GM20000 (cell line): ENCODE measurements around the gene VWA3B.
"Not testable (repeated sequence)": the region's sequence is repeated elsewhere in the genome, so short reads cannot be mapped to it uniquely, and the experiment has no call there.

Experiments
- DNase-seq: peaks from one replicate; pipeline ENCODE4 v3.0.0; 2012; ENCODE audit warnings: low spot score
- TF ChIP-seq, protein P1 (sequence below): IDR thresholded peaks from 2 replicates; pipeline ENCODE4 v1.5.1; 2012; ENCODE audit warnings: mild to moderate bottlenecking, control low read depth; ENCODE audit errors: extremely low read depth, missing control alignments

Gene VWA3B

GRCh38 chr2:98299211-98299905 is 212.4 kb downstream of the VWA3B start:
- DNase-seq, result no peak

GRCh38 chr2:98300141-98300874 is 213.3 kb downstream of the VWA3B start:
- DNase-seq, result no peak
- TF ChIP-seq, protein P1, sequence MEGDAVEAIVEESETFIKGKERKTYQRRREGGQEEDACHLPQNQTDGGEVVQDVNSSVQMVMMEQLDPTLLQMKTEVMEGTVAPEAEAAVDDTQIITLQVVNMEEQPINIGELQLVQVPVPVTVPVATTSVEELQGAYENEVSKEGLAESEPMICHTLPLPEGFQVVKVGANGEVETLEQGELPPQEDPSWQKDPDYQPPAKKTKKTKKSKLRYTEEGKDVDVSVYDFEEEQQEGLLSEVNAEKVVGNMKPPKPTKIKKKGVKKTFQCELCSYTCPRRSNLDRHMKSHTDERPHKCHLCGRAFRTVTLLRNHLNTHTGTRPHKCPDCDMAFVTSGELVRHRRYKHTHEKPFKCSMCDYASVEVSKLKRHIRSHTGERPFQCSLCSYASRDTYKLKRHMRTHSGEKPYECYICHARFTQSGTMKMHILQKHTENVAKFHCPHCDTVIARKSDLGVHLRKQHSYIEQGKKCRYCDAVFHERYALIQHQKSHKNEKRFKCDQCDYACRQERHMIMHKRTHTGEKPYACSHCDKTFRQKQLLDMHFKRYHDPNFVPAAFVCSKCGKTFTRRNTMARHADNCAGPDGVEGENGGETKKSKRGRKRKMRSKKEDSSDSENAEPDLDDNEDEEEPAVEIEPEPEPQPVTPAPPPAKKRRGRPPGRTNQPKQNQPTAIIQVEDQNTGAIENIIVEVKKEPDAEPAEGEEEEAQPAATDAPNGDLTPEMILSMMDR, result no peak

More at GRCh38 chr2:98299211-98299905, 212.4 kb downstream of the VWA3B start:
- TF ChIP-seq, protein P1, result no peak

GRCh38 chr2:98301469-98301868 is 214.5 kb downstream of the VWA3B start:
- DNase-seq, result no peak
- TF ChIP-seq, protein P1, result no peak

GRCh38 chr2:98307131-98307696 is 220.2 kb downstream of the VWA3B start:
- DNase-seq, result not testable (repeated sequence)

- no peak for DNase-seq
- TF ChIP-seq, protein P1, result no peak
These were observed 221.1 kb downstream of the VWA3B start for GRCh38 chr2:98308068-98308467.

DNA sequence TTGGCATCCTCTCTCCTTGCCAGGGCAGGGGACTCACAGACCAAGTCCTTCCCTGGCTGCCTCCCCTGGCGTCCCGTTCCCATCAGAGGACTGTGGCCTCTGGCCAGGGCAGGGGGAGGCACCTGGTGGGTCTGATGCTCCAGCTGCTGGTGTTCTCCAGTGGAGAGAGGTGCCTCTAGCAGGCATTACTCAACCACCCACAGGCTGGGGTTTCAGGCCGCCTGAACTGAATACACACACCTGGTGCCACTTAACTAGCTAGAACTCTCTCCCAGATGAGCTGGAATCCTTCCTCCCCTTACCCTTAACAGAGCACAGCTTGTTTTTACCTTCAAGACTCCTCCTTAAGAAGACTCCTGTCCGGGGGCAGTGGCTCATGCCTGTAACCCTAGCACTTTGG is 221.6 kb downstream of the VWA3B start:
- no peak for DNase-seq
- TF ChIP-seq, protein P1, result no peak

DNA sequence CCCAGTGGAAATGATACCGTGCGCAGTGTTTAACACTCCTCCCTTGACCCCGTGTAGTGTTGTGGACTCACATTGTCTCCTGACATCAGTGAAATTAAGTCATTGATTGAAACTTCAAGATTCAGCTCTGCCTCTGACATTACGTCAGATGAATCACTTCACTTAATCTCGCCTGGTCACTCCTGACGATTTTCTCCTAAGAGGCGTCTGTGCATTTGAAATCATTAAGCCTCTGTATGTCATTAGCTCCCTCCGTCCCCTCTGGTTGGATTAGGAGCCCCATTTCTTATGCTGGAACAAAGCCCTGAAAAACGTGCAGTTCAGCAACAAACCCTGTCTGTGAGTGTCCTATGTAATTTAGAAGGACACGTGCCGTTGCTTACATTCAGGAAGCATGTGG is 222.6 kb downstream of the VWA3B start:
- DNase-seq, result no peak
- TF ChIP-seq, protein P1, result no peak

- TF ChIP-seq, protein P1, result no peak
- no peak for DNase-seq
These were observed 223.0 kb downstream of the VWA3B start for GRCh38 chr2:98310010-98310409.
